ENCODE data around the gene MS4A7.

The MS4A7 gene

GRCh38 chr11:60371854-60372253 is 6.5 kb upstream of the MS4A7 start:
- Histone ChIP-seq H3K36me3 (ENCODE audit: control insufficient read depth, insufficient read depth, low read length, severe bottlenecking) (no peaks in the 10 kb centered on the region), H3K4me3 (ENCODE audit: low read length) (no peak overlapping the region), H3K27me3 (replicated peaks; ENCODE audit: control insufficient read depth, insufficient read depth, low read length) (peaks cover 7% of the 10 kb centered on the region), H3K4me1 (ENCODE audit: control insufficient read depth, insufficient read depth, low read length) (no peaks in the 10 kb centered on the region), H3K9ac (ENCODE audit: low read length) (no peak overlapping the region), H3K9me3 (ENCODE audit: control insufficient read depth, low read length) (no peaks in the 10 kb centered on the region)
- no peak for DNase-seq (ENCODE audit: low read depth)

DNA sequence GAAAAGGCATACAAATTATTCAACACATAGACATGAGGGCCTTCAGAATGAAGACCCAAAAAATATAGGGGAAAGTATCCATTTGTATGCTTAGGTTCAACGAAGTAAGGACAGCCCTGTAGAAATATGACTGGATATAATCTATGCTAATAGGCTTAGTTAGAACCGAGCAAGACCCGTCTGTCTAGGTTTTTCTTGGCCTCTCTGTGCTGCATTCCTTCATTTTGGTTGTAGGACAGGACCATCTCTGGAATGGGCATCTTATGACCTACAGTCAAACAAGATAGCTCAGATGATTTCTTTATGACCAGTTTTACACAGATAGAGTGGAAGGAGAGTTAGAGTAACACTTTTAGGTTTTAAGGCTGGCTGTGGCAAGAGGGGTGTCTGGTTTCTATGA is 5.6 kb upstream of the MS4A7 start:
- no peak overlapping the region for H3K9ac ChIP-seq (ENCODE audit: low read length)
- H3K36me3 ChIP-seq (ENCODE audit: control insufficient read depth, insufficient read depth, low read length, severe bottlenecking) = no peaks in the 10 kb centered on the region
- H3K27me3 ChIP-seq (replicated peaks; ENCODE audit: control insufficient read depth, insufficient read depth, low read length) = peaks cover 7% of the 10 kb centered on the region
- H3K9me3 ChIP-seq (ENCODE audit: control insufficient read depth, low read length) = no peaks in the 10 kb centered on the region
- no peaks in the 10 kb centered on the region for H3K4me1 ChIP-seq (ENCODE audit: control insufficient read depth, insufficient read depth, low read length)
- no peak overlapping the region for H3K4me3 ChIP-seq (ENCODE audit: low read length)
- DNase-seq (ENCODE audit: low read depth) = no peak

DNA sequence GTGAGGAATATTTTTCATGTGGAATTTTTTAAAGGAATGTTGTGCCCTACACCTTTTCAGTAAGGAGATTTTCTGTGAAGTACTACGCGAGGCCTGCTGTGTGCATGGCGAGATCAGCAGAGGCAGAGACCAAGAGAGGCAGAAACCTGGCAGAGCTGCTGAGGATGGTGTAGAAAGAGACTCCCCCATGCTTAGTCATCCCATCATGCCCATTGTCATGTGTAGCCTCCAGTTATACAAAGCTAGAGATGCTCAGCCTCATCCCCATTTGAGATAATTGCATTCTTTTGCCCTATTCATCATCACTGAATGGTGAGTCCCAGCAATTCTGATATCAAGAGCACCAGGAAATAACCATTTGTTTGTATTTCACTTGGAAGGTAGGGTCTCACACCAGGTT is 3.0 kb upstream of the MS4A7 start:
- no peaks in the 10 kb centered on the region for H3K36me3 ChIP-seq (ENCODE audit: control insufficient read depth, insufficient read depth, low read length, severe bottlenecking)
- no peaks in the 10 kb centered on the region for H3K27me3 ChIP-seq (replicated peaks; ENCODE audit: control insufficient read depth, insufficient read depth, low read length)
- H3K9ac ChIP-seq (ENCODE audit: low read length) = no peak overlapping the region
- H3K4me1 ChIP-seq (ENCODE audit: control insufficient read depth, insufficient read depth, low read length) = no peaks in the 10 kb centered on the region
- no peak for DNase-seq (ENCODE audit: low read depth)
- H3K4me3 ChIP-seq (ENCODE audit: low read length) = no peak overlapping the region
- H3K9me3 ChIP-seq (ENCODE audit: control insufficient read depth, low read length) = no peaks in the 10 kb centered on the region

- Histone ChIP-seq H3K9me3 (ENCODE audit: control insufficient read depth, low read length) (no peaks in the 10 kb centered on the region), H3K4me1 (ENCODE audit: control insufficient read depth, insufficient read depth, low read length) (no peaks in the 10 kb centered on the region), H3K4me3 (ENCODE audit: low read length) (no peak overlapping the region), H3K36me3 (ENCODE audit: control insufficient read depth, insufficient read depth, low read length, severe bottlenecking) (no peaks in the 10 kb centered on the region), H3K9ac (ENCODE audit: low read length) (no peak overlapping the region), H3K27me3 (replicated peaks; ENCODE audit: control insufficient read depth, insufficient read depth, low read length) (no peaks in the 10 kb centered on the region)
- no peak for DNase-seq (ENCODE audit: low read depth)
Measured at GRCh38 chr11:60376601-60377000, 1.7 kb upstream of the MS4A7 start.

GRCh38 chr11:60377401-60378136 is 763 bp upstream of the MS4A7 start:
- H3K4me3 ChIP-seq (ENCODE audit: low read length) = no peak overlapping the region
- no peak for DNase-seq (ENCODE audit: low read depth)

GRCh38 chr11:60389279-60389910 is 11.1 kb downstream of the MS4A7 start:
- Histone ChIP-seq H3K9ac (ENCODE audit: low read length) (no peak overlapping the region), H3K4me3 (ENCODE audit: low read length) (no peak overlapping the region), H3K27me3 (replicated peaks; ENCODE audit: control insufficient read depth, insufficient read depth, low read length) (no peaks in the 10 kb centered on the region), H3K36me3 (ENCODE audit: control insufficient read depth, insufficient read depth, low read length, severe bottlenecking) (no peaks in the 10 kb centered on the region), H3K4me1 (ENCODE audit: control insufficient read depth, insufficient read depth, low read length) (peaks cover 7% of the 10 kb centered on the region), H3K9me3 (ENCODE audit: control insufficient read depth, low read length) (no peaks in the 10 kb centered on the region)
- DNase-seq (ENCODE audit: low read depth) = no peak

More at GRCh38 chr11:60377401-60378136, 763 bp upstream of the MS4A7 start:
- Histone ChIP-seq H3K9me3 (ENCODE audit: control insufficient read depth, low read length) (no peaks in the 10 kb centered on the region), H3K9ac (ENCODE audit: low read length) (no peak overlapping the region), H3K36me3 (ENCODE audit: control insufficient read depth, insufficient read depth, low read length, severe bottlenecking) (no peaks in the 10 kb centered on the region), H3K4me1 (ENCODE audit: control insufficient read depth, insufficient read depth, low read length) (no peaks in the 10 kb centered on the region), H3K27me3 (replicated peaks; ENCODE audit: control insufficient read depth, insufficient read depth, low read length) (no peaks in the 10 kb centered on the region)

- Histone ChIP-seq H3K4me3 (ENCODE audit: low read length) (no peak overlapping the region), H3K36me3 (ENCODE audit: control insufficient read depth, insufficient read depth, low read length, severe bottlenecking) (no peaks in the 10 kb centered on the region), H3K9ac (ENCODE audit: low read length) (no peak overlapping the region), H3K9me3 (ENCODE audit: control insufficient read depth, low read length) (no peaks in the 10 kb centered on the region), H3K27me3 (replicated peaks; ENCODE audit: control insufficient read depth, insufficient read depth, low read length) (no peaks in the 10 kb centered on the region), H3K4me1 (ENCODE audit: control insufficient read depth, insufficient read depth, low read length) (peaks cover 10% of the 10 kb centered on the region)
- DNase-seq (ENCODE audit: low read depth) = no peak
Measured at GRCh38 chr11:60390419-60390818, 12.1 kb downstream of the MS4A7 start.

GRCh38 chr11:60392361-60392760 is 14.0 kb downstream of the MS4A7 start:
- DNase-seq (ENCODE audit: low read depth) = no peak
- Histone ChIP-seq H3K4me1 (ENCODE audit: control insufficient read depth, insufficient read depth, low read length) (peaks cover 11% of the 10 kb centered on the region), H3K4me3 (ENCODE audit: low read length) (no peak overlapping the region), H3K36me3 (ENCODE audit: control insufficient read depth, insufficient read depth, low read length, severe bottlenecking) (no peaks in the 10 kb centered on the region), H3K27me3 (replicated peaks; ENCODE audit: control insufficient read depth, insufficient read depth, low read length) (no peaks in the 10 kb centered on the region), H3K9ac (ENCODE audit: low read length) (no peak overlapping the region), H3K9me3 (ENCODE audit: control insufficient read depth, low read length) (no peaks in the 10 kb centered on the region)

DNA sequence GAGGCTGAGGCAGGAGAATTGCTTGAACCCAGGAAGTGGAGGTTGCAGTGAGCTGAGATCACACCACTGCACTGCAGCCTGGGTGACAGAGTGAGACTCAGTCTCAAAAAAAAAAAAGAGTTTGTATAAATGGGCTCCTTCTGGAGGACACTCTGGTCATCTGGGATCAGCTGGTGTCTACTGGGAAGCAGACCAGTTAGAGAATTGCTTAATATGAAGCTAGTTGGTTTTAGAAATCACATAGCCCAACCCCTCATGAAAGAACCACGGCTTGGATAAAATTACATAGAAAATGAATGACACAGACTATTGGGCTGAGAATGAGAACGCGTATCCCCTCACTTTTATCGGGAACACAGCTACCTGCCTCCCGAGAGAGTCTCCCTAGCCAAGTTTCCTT is 14.7 kb downstream of the MS4A7 start:
- DNase-seq (ENCODE audit: low read depth) = no peak
- Histone ChIP-seq H3K9ac (ENCODE audit: low read length) (no peak overlapping the region), H3K9me3 (ENCODE audit: control insufficient read depth, low read length) (no peaks in the 10 kb centered on the region), H3K36me3 (ENCODE audit: control insufficient read depth, insufficient read depth, low read length, severe bottlenecking) (no peaks in the 10 kb centered on the region), H3K4me1 (ENCODE audit: control insufficient read depth, insufficient read depth, low read length) (peaks cover 11% of the 10 kb centered on the region), H3K27me3 (replicated peaks; ENCODE audit: control insufficient read depth, insufficient read depth, low read length) (no peaks in the 10 kb centered on the region), H3K4me3 (ENCODE audit: low read length) (no peak overlapping the region)

- Histone ChIP-seq H3K27me3 (replicated peaks; ENCODE audit: control insufficient read depth, insufficient read depth, low read length) (no peaks in the 10 kb centered on the region), H3K4me3 (ENCODE audit: low read length) (no peak overlapping the region), H3K36me3 (ENCODE audit: control insufficient read depth, insufficient read depth, low read length, severe bottlenecking) (no peaks in the 10 kb centered on the region), H3K9ac (ENCODE audit: low read length) (peak overlapping the region; percentile 20), H3K9me3 (ENCODE audit: control insufficient read depth, low read length) (no peaks in the 10 kb centered on the region), H3K4me1 (ENCODE audit: control insufficient read depth, insufficient read depth, low read length) (peaks cover 11% of the 10 kb centered on the region)
- DNase-seq (ENCODE audit: low read depth) = no peak
Measured at GRCh38 chr11:60394666-60395380, 16.5 kb downstream of the MS4A7 start.

DNA sequence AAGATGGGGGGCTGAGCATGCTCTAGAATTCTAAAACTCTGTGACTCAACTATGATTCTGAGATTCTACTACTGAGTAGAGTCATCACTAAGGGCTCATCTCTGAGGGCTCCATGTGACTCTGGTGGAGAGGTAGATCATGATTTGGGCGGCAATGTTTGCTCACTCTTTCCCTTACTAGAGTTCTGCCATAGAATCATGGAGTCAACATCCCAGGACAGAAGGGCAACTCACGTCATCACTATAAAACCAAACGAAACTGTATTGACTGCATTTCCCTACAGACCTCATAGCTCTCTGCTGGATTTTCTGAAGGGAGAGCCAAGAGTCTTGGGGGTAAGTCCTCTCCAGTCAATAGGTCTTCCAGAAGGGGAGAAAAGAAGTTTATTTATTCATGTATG is 18.1 kb downstream of the MS4A7 start, which contains the start of gene MS4A14:
Gene MS4A14, plus strand, starts transcription at position 78 of the 400 bp plus-strand sequence. Its CDS starts 120 bp downstream, at position 198.
- Histone ChIP-seq H3K9me3 (ENCODE audit: control insufficient read depth, low read length) (no peaks in the 10 kb centered on the region), H3K4me3 (ENCODE audit: low read length) (no peak within 1 kb of the TSS), H3K4me1 (ENCODE audit: control insufficient read depth, insufficient read depth, low read length) (peaks cover 11% of the 10 kb centered on the region), H3K36me3 (ENCODE audit: control insufficient read depth, insufficient read depth, low read length, severe bottlenecking) (no peaks in the 10 kb centered on the region), H3K9ac (ENCODE audit: low read length) (peak within 1 kb of the TSS; percentile 20), H3K27me3 (replicated peaks; ENCODE audit: control insufficient read depth, insufficient read depth, low read length) (no peaks in the 10 kb centered on the region)
- DNase-seq (ENCODE audit: low read depth) = no peak

All from adipocyte (in vitro differentiated cells).